GM12878 (cell line): ENCODE measurements around the gene POU5F1. TPM values are rescaled to one million over a fixed set of nuclear protein-coding genes. Genes with fewer than 3 reads are reported as not detected.

Experiments used
- ATAC-seq: fragments of 200-7000 bp; cut with Tn5 transposase; 3 replicates; pipeline ENCODE4 v1.9.1; 2020; ENCODE audit warnings: mild to moderate bottlenecking, moderate library complexity
- BruUV-seq: library from RNA; stranded (reverse); fragments of 400-500 nt; replicated peaks from 2 replicates; lab custom pipeline; 2021; lab: Mats Ljungman, UMichigan
- CTCF ChIA-PET: fragments of 300-600 bp; sonication (Branson Sonifier 250); formaldehyde crosslinking; extraction: SDS; loops from one replicate; lab custom pipeline; 2021; ENCODE audit warnings: inconsistent platforms; lab: Yijun Ruan, JAX
- POLR2A ChIA-PET: fragments of 350-600 bp; formaldehyde crosslinking; extraction: SDS; loops from one replicate; lab custom pipeline; 2021; ENCODE audit warnings: inconsistent platforms; lab: Charles Lee
- RAD21 ChIA-PET: fragments of 300-600 bp; sonication (Branson Sonifier 250); formaldehyde crosslinking; loops from one replicate; lab custom pipeline; 2023; ENCODE audit warnings: antibody characterized with exemption; ENCODE audit not compliant: unreplicated experiment; lab: Charles Lee
- SMC1A ChIA-PET: fragments of 300-600 bp; sonication (Branson Sonifier 250); formaldehyde crosslinking; loops from one replicate; lab custom pipeline; 2023; ENCODE audit not compliant: unreplicated experiment, uncharacterized antibody; lab: Charles Lee
- DNase-seq: peaks from one replicate; pipeline ENCODE4 v3.0.0-alpha.2; 2011; ENCODE audit warnings: low read depth, low spot score
- FAIRE-seq: peaks from 3 replicates; lab custom pipeline; 2011; peaks lifted over from hg19 to GRCh38; lab: Jason Lieb, UNC
- H2AFZ ChIP-seq: 2 replicates; pipeline ENCODE4 v1.6.0; 2011; ENCODE audit warnings: low read depth, low read length, control low read depth; ENCODE audit not compliant: control insufficient read depth
- H3K27ac ChIP-seq: 2 replicates; pipeline ENCODE4 v1.5.1; 2011; ENCODE audit warnings: control low read depth; ENCODE audit not compliant: control insufficient read depth, insufficient read depth
- H3K27me3 ChIP-seq, 2 experiments: replicated peaks in 1 of 2; 2 replicates each; pipeline versions ENCODE4 v1.6.0 to v1.6.1; 2011; ENCODE audit warnings: low read length in 1 of 2; ENCODE audit not compliant: control insufficient read depth in 2 of 2, insufficient read depth in 2 of 2
- H3K36me3 ChIP-seq, 2 experiments: 2 replicates each; pipeline ENCODE4 v1.5.1; 2011; ENCODE audit warnings: low read length in 1 of 2; ENCODE audit not compliant: control insufficient read depth in 2 of 2, insufficient read depth in 2 of 2
- H3K4me1 ChIP-seq: 2 replicates; pipeline ENCODE4 v1.6.1; 2011; ENCODE audit warnings: mild to moderate bottlenecking, low read length, moderate library complexity, mixed read lengths; ENCODE audit not compliant: control insufficient read depth, insufficient read depth
- H3K4me2 ChIP-seq: 2 replicates; pipeline ENCODE4 v1.6.0; 2011; ENCODE audit warnings: control low read depth; ENCODE audit not compliant: control insufficient read depth, insufficient read depth
- H3K4me3 ChIP-seq: fragments of 200-600 bp; sonication (generic); 2 replicates; pipeline ENCODE4 v1.5.1; 2016
- H3K79me2 ChIP-seq: 2 replicates; pipeline ENCODE4 v1.6.0; 2011; ENCODE audit warnings: low read length; ENCODE audit not compliant: control insufficient read depth, insufficient read depth
- H3K9ac ChIP-seq: 2 replicates; pipeline ENCODE4 v1.8.0; 2011; ENCODE audit warnings: low read length, control low read depth, mixed read lengths; ENCODE audit not compliant: control insufficient read depth, insufficient read depth
- H3K9me3 ChIP-seq: replicated peaks from 3 replicates; pipeline ENCODE4 v1.5.1; 2011; ENCODE audit warnings: mild to moderate bottlenecking, low read length; ENCODE audit not compliant: control insufficient read depth, insufficient read depth
- H4K20me1 ChIP-seq: 2 replicates; pipeline ENCODE4 v1.6.0; 2011; ENCODE audit not compliant: control insufficient read depth, insufficient read depth
- CEBPB ChIP-seq, 2 experiments: fragments of 150-350 bp in 1 of 2; IDR thresholded peaks; 2 replicates each; pipeline ENCODE4 v1.6.1; 2012 to 2014; ENCODE audit warnings: low read depth in 2 of 2, low read length in 2 of 2, borderline replicate concordance in 1 of 2, inconsistent platforms in 1 of 2
- EZH2 ChIP-seq: IDR thresholded peaks from 2 replicates; pipeline ENCODE4 v1.6.1; 2012; ENCODE audit warnings: low read depth, mild to moderate bottlenecking, control low read depth, inconsistent platforms, low read length, borderline replicate concordance; ENCODE audit not compliant: control insufficient read depth
- FOS ChIP-seq: IDR thresholded peaks from 3 replicates; pipeline ENCODE4 v1.6.1; 2011; ENCODE audit warnings: borderline replicate concordance; ENCODE audit not compliant: insufficient read length; ENCODE audit errors: extremely low read depth
- GABPA ChIP-seq: IDR thresholded peaks from 2 replicates; pipeline ENCODE4 v1.6.1; 2014; ENCODE audit warnings: antibody characterized with exemption, low read depth, mild to moderate bottlenecking, inconsistent platforms
- KAT2A ChIP-seq: conservative IDR thresholded peaks from 2 replicates; pipeline ENCODE4 v1.6.1; 2011; ENCODE audit warnings: low read depth, low read length; ENCODE audit not compliant: control insufficient read depth
- MTA3 ChIP-seq: IDR thresholded peaks from 2 replicates; pipeline ENCODE4 v1.6.1; 2012; ENCODE audit warnings: low read length, inconsistent platforms, borderline replicate concordance
- NRF1 ChIP-seq: conservative IDR thresholded peaks from 2 replicates; pipeline ENCODE4 v1.6.1; 2011; ENCODE audit warnings: mild to moderate bottlenecking, low read depth, low read length, improper control_type of control experiment
- PAX5 ChIP-seq: IDR thresholded peaks from 2 replicates; pipeline ENCODE4 v1.6.1; 2011; ENCODE audit warnings: low read depth, low read length, borderline replicate concordance
- SMAD1 ChIP-seq: fragments of 450-650 bp; IDR thresholded peaks from 2 replicates; pipeline ENCODE4 v1.6.1; 2018; ENCODE audit warnings: mild to moderate bottlenecking, low read depth; ENCODE audit not compliant: partially characterized antibody
- SMAD5 ChIP-seq: IDR thresholded peaks from 2 replicates; pipeline ENCODE4 v1.6.1; 2016; ENCODE audit warnings: antibody characterized with exemption, low read depth
- SREBF2 ChIP-seq: IDR thresholded peaks from 2 replicates; pipeline ENCODE4 v1.6.1; 2012; ENCODE audit warnings: mild to moderate bottlenecking, low read length
- STAT3 ChIP-seq: IDR thresholded peaks from 2 replicates; pipeline ENCODE4 v1.6.1; 2011; ENCODE audit warnings: low read depth, low read length, improper control_type of control experiment
- TARDBP ChIP-seq: IDR thresholded peaks from 2 replicates; pipeline ENCODE4 v1.6.1; 2016; ENCODE audit warnings: borderline replicate concordance
- WGBS: methylation state at CpG from one replicate; pipeline ENCODE4 v1.1.6; 2016; ENCODE audit warnings: low lambda C conversion rate; ENCODE audit not compliant: insufficient replicate concordance, insufficient coverage; ENCODE audit errors: missing lambda C conversion rate; 5-methylcytosine and 5-hydroxymethylcytosine counted together
- in situ Hi-C: fragments of 300-500 bp; cut with MboI; formaldehyde crosslinking; loops from 9 replicates; pipeline ENCODE4 v1.14.3; 2018; ENCODE audit warnings: mixed read lengths
- intact Hi-C: fragments of 100-400 bp; cut with micrococcal nuclease; formaldehyde crosslinking; loops from one replicate; pipeline ENCODE4 v1.14.2; 2022; ENCODE audit not compliant: unreplicated experiment
- polyA plus RNA-seq, 11 experiments: library from polyadenylated mRNA; depleted of rRNA in 4 of 11; unstranded in 6 of 11; stranded (reverse) in 5 of 11; fragments of >200 nt; fragmentation: Nextera tagmentation in 4 of 11; fragmentation: Illumina TruSeq in 1 of 11; extraction: Ambion mirVana in 4 of 11; extraction: Trizol in 1 of 11; gene quantifications; 1 replicate in 1 of 11; 2 replicates in 10 of 11; pipeline versions ENCODE4 v1.2.1 to v1.2.3, GENCODE V29; 2011 to 2016; ENCODE audit warnings: inconsistent platforms in 2 of 11, missing spikeins in 2 of 11, low read depth in 1 of 11
- total RNA-seq, 4 experiments: library from RNA; depleted of rRNA in 3 of 4; stranded (reverse); fragments of >200 nt in 3 of 4; fragmentation: Illumina TruSeq in 1 of 4; extraction: Trizol in 1 of 4; gene quantifications; 2 replicates each; pipeline versions ENCODE4 v1.2.1 to v1.2.3, GENCODE V29; 2013 to 2021
- TF ChIP-seq, protein P1 (sequence below): fragments of 450-650 bp; IDR thresholded peaks from 2 replicates; pipeline ENCODE4 v1.6.1; 2017; ENCODE audit warnings: mild to moderate bottlenecking, low read depth, inconsistent platforms; ENCODE audit not compliant: poor library complexity, severe bottlenecking
- TF ChIP-seq, protein P2 (sequence below): fragments of 450-650 bp; IDR thresholded peaks from 2 replicates; pipeline ENCODE4 v1.6.1; 2017; ENCODE audit warnings: mild to moderate bottlenecking, moderate library complexity
- TF ChIP-seq, protein P3 (sequence below): fragments of 150-350 bp; IDR thresholded peaks from 2 replicates; pipeline ENCODE4 v1.6.1; 2014; ENCODE audit warnings: mild to moderate bottlenecking, low read depth, low read length

POU5F1 gene
- total and polyA plus RNA-seq, 10 of the 15 experiments (the other 5 are each of a cell fraction or from before 2014, with no cell fraction given): 1.4 to 5.5 (median 3.2) TPM

DNA sequence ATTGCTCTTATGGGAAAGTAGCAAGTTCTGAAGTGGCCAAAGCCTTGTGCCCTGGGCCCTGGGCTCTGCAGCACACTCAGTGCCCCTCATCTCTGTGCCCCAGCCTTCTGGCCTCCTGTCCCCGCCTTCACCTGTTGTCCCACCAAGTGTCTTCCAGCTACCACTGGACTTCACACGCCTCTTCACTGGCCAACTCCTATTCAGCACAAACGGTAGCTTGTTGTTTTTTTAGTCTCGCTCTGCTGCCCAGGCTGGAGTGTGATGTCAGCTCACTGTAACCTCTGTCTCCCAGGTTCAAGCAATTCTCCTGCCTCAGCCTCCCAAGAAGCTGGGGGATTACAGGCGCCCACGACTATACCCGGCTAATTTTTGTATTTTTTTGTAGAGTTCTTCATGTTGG, 17.7 kb downstream of the POU5F1 start:
- intact Hi-C loops (no loop called here), in situ Hi-C loops (no loop called here)
- FAIRE-seq (no peak), DNase-seq (no peak), ATAC-seq (no peak)
- TF ChIP-seq NRF1 (no peak), PAX5 (no peak), FOS (no peak), TARDBP (no peak), STAT3 (no peak), MTA3 (no peak), SMAD5 (no peak), SMAD1 (no peak), EZH2 (no peak), KAT2A (no peak), GABPA (no peak), SREBF2 (no peak), CEBPB (IDR thresholded peaks at IDR 0.05; ENCODE audit: borderline replicate concordance in 1 of 2, low read depth in 2 of 2, low read length in 2 of 2) (no peak)
- TF ChIP-seq, protein P1, sequence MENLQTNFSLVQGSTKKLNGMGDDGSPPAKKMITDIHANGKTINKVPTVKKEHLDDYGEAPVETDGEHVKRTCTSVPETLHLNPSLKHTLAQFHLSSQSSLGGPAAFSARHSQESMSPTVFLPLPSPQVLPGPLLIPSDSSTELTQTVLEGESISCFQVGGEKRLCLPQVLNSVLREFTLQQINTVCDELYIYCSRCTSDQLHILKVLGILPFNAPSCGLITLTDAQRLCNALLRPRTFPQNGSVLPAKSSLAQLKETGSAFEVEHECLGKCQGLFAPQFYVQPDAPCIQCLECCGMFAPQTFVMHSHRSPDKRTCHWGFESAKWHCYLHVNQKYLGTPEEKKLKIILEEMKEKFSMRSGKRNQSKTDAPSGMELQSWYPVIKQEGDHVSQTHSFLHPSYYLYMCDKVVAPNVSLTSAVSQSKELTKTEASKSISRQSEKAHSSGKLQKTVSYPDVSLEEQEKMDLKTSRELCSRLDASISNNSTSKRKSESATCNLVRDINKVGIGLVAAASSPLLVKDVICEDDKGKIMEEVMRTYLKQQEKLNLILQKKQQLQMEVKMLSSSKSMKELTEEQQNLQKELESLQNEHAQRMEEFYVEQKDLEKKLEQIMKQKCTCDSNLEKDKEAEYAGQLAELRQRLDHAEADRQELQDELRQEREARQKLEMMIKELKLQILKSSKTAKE: no peak
- TF ChIP-seq, protein P2, sequence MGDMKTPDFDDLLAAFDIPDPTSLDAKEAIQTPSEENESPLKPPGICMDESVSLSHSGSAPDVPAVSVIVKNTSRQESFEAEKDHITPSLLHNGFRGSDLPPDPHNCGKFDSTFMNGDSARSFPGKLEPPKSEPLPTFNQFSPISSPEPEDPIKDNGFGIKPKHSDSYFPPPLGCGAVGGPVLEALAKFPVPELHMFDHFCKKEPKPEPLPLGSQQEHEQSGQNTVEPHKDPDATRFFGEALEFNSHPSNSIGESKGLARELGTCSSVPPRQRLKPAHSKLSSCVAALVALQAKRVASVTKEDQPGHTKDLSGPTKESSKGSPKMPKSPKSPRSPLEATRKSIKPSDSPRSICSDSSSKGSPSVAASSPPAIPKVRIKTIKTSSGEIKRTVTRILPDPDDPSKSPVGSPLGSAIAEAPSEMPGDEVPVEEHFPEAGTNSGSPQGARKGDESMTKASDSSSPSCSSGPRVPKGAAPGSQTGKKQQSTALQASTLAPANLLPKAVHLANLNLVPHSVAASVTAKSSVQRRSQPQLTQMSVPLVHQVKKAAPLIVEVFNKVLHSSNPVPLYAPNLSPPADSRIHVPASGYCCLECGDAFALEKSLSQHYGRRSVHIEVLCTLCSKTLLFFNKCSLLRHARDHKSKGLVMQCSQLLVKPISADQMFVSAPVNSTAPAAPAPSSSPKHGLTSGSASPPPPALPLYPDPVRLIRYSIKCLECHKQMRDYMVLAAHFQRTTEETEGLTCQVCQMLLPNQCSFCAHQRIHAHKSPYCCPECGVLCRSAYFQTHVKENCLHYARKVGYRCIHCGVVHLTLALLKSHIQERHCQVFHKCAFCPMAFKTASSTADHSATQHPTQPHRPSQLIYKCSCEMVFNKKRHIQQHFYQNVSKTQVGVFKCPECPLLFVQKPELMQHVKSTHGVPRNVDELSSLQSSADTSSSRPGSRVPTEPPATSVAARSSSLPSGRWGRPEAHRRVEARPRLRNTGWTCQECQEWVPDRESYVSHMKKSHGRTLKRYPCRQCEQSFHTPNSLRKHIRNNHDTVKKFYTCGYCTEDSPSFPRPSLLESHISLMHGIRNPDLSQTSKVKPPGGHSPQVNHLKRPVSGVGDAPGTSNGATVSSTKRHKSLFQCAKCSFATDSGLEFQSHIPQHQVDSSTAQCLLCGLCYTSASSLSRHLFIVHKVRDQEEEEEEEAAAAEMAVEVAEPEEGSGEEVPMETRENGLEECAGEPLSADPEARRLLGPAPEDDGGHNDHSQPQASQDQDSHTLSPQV: no peak
- TF ChIP-seq, protein P3, sequence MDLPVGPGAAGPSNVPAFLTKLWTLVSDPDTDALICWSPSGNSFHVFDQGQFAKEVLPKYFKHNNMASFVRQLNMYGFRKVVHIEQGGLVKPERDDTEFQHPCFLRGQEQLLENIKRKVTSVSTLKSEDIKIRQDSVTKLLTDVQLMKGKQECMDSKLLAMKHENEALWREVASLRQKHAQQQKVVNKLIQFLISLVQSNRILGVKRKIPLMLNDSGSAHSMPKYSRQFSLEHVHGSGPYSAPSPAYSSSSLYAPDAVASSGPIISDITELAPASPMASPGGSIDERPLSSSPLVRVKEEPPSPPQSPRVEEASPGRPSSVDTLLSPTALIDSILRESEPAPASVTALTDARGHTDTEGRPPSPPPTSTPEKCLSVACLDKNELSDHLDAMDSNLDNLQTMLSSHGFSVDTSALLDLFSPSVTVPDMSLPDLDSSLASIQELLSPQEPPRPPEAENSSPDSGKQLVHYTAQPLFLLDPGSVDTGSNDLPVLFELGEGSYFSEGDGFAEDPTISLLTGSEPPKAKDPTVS: no peak
- Histone ChIP-seq H4K20me1 (no peaks in the 10 kb centered on the region), H3K27ac (no peak overlapping the region), H3K4me1 (peaks cover 4% of the 10 kb centered on the region; the same call in 1 of the 2 replicates), H3K4me2 (no peak overlapping the region), H2AFZ (no peak overlapping the region), H3K27me3 (no peaks in the 10 kb centered on the region), H3K36me3 (no peaks in the 10 kb centered on the region; a peak in 1 of 4 replicates), H3K79me2 (peaks cover 3% of the 10 kb centered on the region), H3K9ac (no peak overlapping the region), H3K9me3 (no peaks in the 10 kb centered on the region), H3K4me3 (no peak overlapping the region)
- no TSS peak for BruUV-seq
- POLR2A ChIA-PET: interaction anchor here (2.3 kb wide), 1 partner anchor 11 kb away, joined by 9 read pairs; no protein-coding TSS in a partner anchor
- RAD21 ChIA-PET: interaction anchor here (0.9 kb wide), 1 partner anchor 40 kb away, joined by 3 read pairs; no protein-coding TSS in a partner anchor
- CTCF ChIA-PET: interaction anchor here (0.8 kb wide), 2 partner anchors 39 to 44 kb away, joined by 3 to 6 read pairs; no protein-coding TSS in a partner anchor
- SMC1A ChIA-PET: interaction anchor here (0.7 to 0.9 kb wide), 2 partner anchors 12 to 146 kb away, joined by 3 to 4 read pairs; no protein-coding TSS in a partner anchor
- 78% methylated on average over 7 of the region's 7 CpGs for WGBS
